ENCODE measurements around the gene EPSTI1.

The EPSTI1 gene

DNA sequence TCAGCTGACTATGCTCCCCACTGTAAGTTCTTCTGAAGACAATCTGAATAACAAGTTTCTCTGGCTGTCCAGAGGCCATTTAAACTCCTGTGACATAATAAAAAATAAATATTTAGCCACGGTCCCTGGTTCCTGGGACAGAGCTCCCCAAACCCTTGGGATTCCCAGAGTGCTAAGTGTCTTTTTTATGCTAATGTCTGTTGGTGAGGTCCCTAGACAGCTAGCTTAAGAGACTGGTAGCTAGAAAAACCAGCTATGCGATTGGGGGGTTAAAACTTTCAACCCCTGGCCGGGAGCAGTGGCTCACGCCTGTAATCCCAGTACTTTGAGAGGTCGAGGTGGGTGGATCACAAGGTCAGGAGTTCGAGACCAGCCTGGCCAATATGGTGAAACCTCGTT lies 5.9 kb downstream of the EPSTI1 start:
- Histone ChIP-seq H3K36me3 (replicated peaks in 1 of 2; ENCODE audit: control insufficient read depth in 2 of 2, insufficient read depth in 2 of 2, low read length in 2 of 2) (no peaks in the 10 kb centered on the region), H3K27me3 (ENCODE audit: control insufficient read depth in 3 of 3, insufficient read depth in 3 of 3, low read depth in 1 of 3, low read length in 3 of 3) (peaks cover 0 to 3% (median 0%) of the 10 kb centered on the region in 3 experiments), H3K23ac (ENCODE audit: low read depth, low read length, poor library complexity) (no peak overlapping the region), H3K79me1 (ENCODE audit: low read depth, low read length) (no peaks in the 10 kb centered on the region), H2BK120ac (ENCODE audit: low read depth, low read length) (no peak overlapping the region), H3K4me3 (ENCODE audit: low read length in 2 of 2) (no peak overlapping the region), H3K4me2 (ENCODE audit: insufficient read depth, low read length, poor library complexity, severe bottlenecking) (no peak overlapping the region), H3K27ac (replicated peaks; ENCODE audit: low read length) (no peak overlapping the region), H2BK5ac (ENCODE audit: low read length) (no peak overlapping the region), H3K9me3 (replicated peaks in 1 of 2; ENCODE audit: control insufficient read depth in 2 of 2, insufficient read depth in 1 of 2, low read depth in 1 of 2, low read length in 2 of 2) (no peaks in the 10 kb centered on the region), H2BK12ac (ENCODE audit: low read length) (no peak overlapping the region), H3K4me1 (ENCODE audit: control insufficient read depth in 2 of 2, insufficient read depth in 1 of 2, low read depth in 1 of 2, low read length in 2 of 2) (no peaks in the 10 kb centered on the region), H3K4ac (ENCODE audit: low read length) (no peak overlapping the region), H3K18ac (ENCODE audit: low read length) (no peak overlapping the region), H2AK5ac (ENCODE audit: low read depth, low read length) (no peak overlapping the region), H3K14ac (ENCODE audit: low read length) (no peak overlapping the region), H2AFZ (ENCODE audit: low read length) (no peak overlapping the region), H4K8ac (ENCODE audit: low read depth, low read length) (no peak overlapping the region), H2BK15ac (ENCODE audit: low read length) (no peak overlapping the region), H3K9ac (ENCODE audit: low read depth, low read length, poor library complexity) (no peak overlapping the region), H4K91ac (ENCODE audit: low read depth, low read length, poor library complexity) (no peak overlapping the region)
- DNase-seq (ENCODE audit: low spot score): no peak
- WGBS, 2 donors (ENCODE audit: extremely low coverage in 2 of 2, insufficient read length in 2 of 2, insufficient replicate concordance in 1 of 2): no CpG with 5 or more reads among the region's 7 CpGs

- Histone ChIP-seq H3K4me2 (ENCODE audit: insufficient read depth, low read length, poor library complexity, severe bottlenecking) (no peak overlapping the region), H2AK5ac (ENCODE audit: low read depth, low read length) (no peak overlapping the region), H4K91ac (ENCODE audit: low read depth, low read length, poor library complexity) (no peak overlapping the region), H2BK15ac (ENCODE audit: low read length) (no peak overlapping the region), H3K36me3 (replicated peaks in 1 of 2; ENCODE audit: control insufficient read depth in 2 of 2, insufficient read depth in 2 of 2, low read length in 2 of 2) (no peaks in the 10 kb centered on the region), H3K4me1 (ENCODE audit: control insufficient read depth in 2 of 2, insufficient read depth in 1 of 2, low read depth in 1 of 2, low read length in 2 of 2) (no peaks in the 10 kb centered on the region), H3K79me1 (ENCODE audit: low read depth, low read length) (no peaks in the 10 kb centered on the region), H3K27ac (replicated peaks; ENCODE audit: low read length) (no peak overlapping the region), H3K23ac (ENCODE audit: low read depth, low read length, poor library complexity) (no peak overlapping the region), H3K14ac (ENCODE audit: low read length) (no peak overlapping the region), H2BK120ac (ENCODE audit: low read depth, low read length) (no peak overlapping the region), H4K8ac (ENCODE audit: low read depth, low read length) (no peak overlapping the region), H2BK5ac (ENCODE audit: low read length) (no peak overlapping the region), H3K18ac (ENCODE audit: low read length) (no peak overlapping the region), H3K9me3 (replicated peaks in 1 of 2; ENCODE audit: control insufficient read depth in 2 of 2, insufficient read depth in 1 of 2, low read depth in 1 of 2, low read length in 2 of 2) (no peaks in the 10 kb centered on the region), H3K27me3 (ENCODE audit: control insufficient read depth in 3 of 3, insufficient read depth in 3 of 3, low read depth in 1 of 3, low read length in 3 of 3) (no peaks in the 10 kb centered on the region), H3K4me3 (ENCODE audit: low read length in 2 of 2) (no peak overlapping the region), H2BK12ac (ENCODE audit: low read length) (no peak overlapping the region), H3K9ac (ENCODE audit: low read depth, low read length, poor library complexity) (no peak overlapping the region), H3K4ac (ENCODE audit: low read length) (no peak overlapping the region), H2AFZ (ENCODE audit: low read length) (no peak overlapping the region)
- WGBS, 2 donors (ENCODE audit: extremely low coverage in 2 of 2, insufficient read length in 2 of 2, insufficient replicate concordance in 1 of 2): no CpG with 5 or more reads among the region's 8 CpGs
- DNase-seq (ENCODE audit: low spot score): no peak
These were observed 6.5 kb downstream of the EPSTI1 start for GRCh38 chr13:42985312-42986175.

- no peak overlapping the region for H3K18ac ChIP-seq (ENCODE audit: low read length)
- no peak overlapping the region for H4K91ac ChIP-seq (ENCODE audit: low read depth, low read length, poor library complexity)
- H2AFZ ChIP-seq (ENCODE audit: low read length): no peak overlapping the region
- H3K27ac ChIP-seq (replicated peaks; ENCODE audit: low read length): no peak overlapping the region
- H4K8ac ChIP-seq (ENCODE audit: low read depth, low read length): no peak overlapping the region
- H3K4me2 ChIP-seq (ENCODE audit: insufficient read depth, low read length, poor library complexity, severe bottlenecking): no peak overlapping the region
- H3K4me3 ChIP-seq (ENCODE audit: low read length in 2 of 2): no peak overlapping the region
- no peak overlapping the region for H2BK15ac ChIP-seq (ENCODE audit: low read length)
- H3K9me3 ChIP-seq (replicated peaks in 1 of 2; ENCODE audit: control insufficient read depth in 2 of 2, insufficient read depth in 1 of 2, low read depth in 1 of 2, low read length in 2 of 2): no peaks in the 10 kb centered on the region
- H3K27me3 ChIP-seq (ENCODE audit: control insufficient read depth in 3 of 3, insufficient read depth in 3 of 3, low read depth in 1 of 3, low read length in 3 of 3): no peaks in the 10 kb centered on the region
- no peak overlapping the region for H3K23ac ChIP-seq (ENCODE audit: low read depth, low read length, poor library complexity)
- no peak overlapping the region for H2BK120ac ChIP-seq (ENCODE audit: low read depth, low read length)
- no peak overlapping the region for H2BK12ac ChIP-seq (ENCODE audit: low read length)
- H3K79me1 ChIP-seq (ENCODE audit: low read depth, low read length): no peaks in the 10 kb centered on the region
- H3K14ac ChIP-seq (ENCODE audit: low read length): no peak overlapping the region
- no peak overlapping the region for H3K4ac ChIP-seq (ENCODE audit: low read length)
- no peak for DNase-seq (ENCODE audit: low spot score)
- H3K36me3 ChIP-seq (replicated peaks in 1 of 2; ENCODE audit: control insufficient read depth in 2 of 2, insufficient read depth in 2 of 2, low read length in 2 of 2): no peaks in the 10 kb centered on the region
- no peak overlapping the region for H2AK5ac ChIP-seq (ENCODE audit: low read depth, low read length)
- no peak overlapping the region for H2BK5ac ChIP-seq (ENCODE audit: low read length)
- H3K9ac ChIP-seq (ENCODE audit: low read depth, low read length, poor library complexity): no peak overlapping the region
- no CpG with 5 or more reads among the region's 1 CpG for WGBS, 2 donors (ENCODE audit: extremely low coverage in 2 of 2, insufficient read length in 2 of 2, insufficient replicate concordance in 1 of 2)
- no peaks in the 10 kb centered on the region for H3K4me1 ChIP-seq (ENCODE audit: control insufficient read depth in 2 of 2, insufficient read depth in 1 of 2, low read depth in 1 of 2, low read length in 2 of 2)
These were observed 7.3 kb downstream of the EPSTI1 start for GRCh38 chr13:42984691-42985090.

DNA sequence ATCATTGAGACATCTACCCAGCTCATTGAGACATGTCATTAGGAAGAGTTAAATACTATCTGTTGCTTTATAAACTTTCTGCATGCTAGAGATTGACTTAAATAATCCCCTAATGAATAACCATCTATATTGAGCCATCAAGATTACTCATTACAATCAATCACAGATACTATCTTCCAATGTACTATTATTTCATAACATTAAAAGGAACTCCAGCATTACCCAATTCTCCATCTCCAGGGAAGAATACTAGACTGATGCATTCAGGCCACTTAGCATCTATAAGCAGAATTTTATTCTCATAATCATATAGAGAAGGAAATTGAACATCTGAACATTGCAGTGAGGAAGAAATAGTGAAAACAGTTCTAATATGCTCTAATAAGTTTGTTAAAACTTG lies 8.0 kb downstream of the EPSTI1 start:
- H3K4me2 ChIP-seq (ENCODE audit: insufficient read depth, low read length, poor library complexity, severe bottlenecking): no peak overlapping the region
- no peak overlapping the region for H2BK120ac ChIP-seq (ENCODE audit: low read depth, low read length)
- H2AFZ ChIP-seq (ENCODE audit: low read length): no peak overlapping the region
- no peaks in the 10 kb centered on the region for H3K79me1 ChIP-seq (ENCODE audit: low read depth, low read length)
- H2BK12ac ChIP-seq (ENCODE audit: low read length): no peak overlapping the region
- H2BK5ac ChIP-seq (ENCODE audit: low read length): no peak overlapping the region
- no peak overlapping the region for H4K91ac ChIP-seq (ENCODE audit: low read depth, low read length, poor library complexity)
- no peak overlapping the region for H3K14ac ChIP-seq (ENCODE audit: low read length)
- H3K9ac ChIP-seq (ENCODE audit: low read depth, low read length, poor library complexity): no peak overlapping the region
- no peak overlapping the region for H3K4ac ChIP-seq (ENCODE audit: low read length)
- H3K27me3 ChIP-seq (ENCODE audit: control insufficient read depth in 3 of 3, insufficient read depth in 3 of 3, low read depth in 1 of 3, low read length in 3 of 3): no peaks in the 10 kb centered on the region
- no peak overlapping the region for H3K18ac ChIP-seq (ENCODE audit: low read length)
- no peaks in the 10 kb centered on the region for H3K9me3 ChIP-seq (replicated peaks in 1 of 2; ENCODE audit: control insufficient read depth in 2 of 2, insufficient read depth in 1 of 2, low read depth in 1 of 2, low read length in 2 of 2)
- H3K23ac ChIP-seq (ENCODE audit: low read depth, low read length, poor library complexity): no peak overlapping the region
- no peak overlapping the region for H3K27ac ChIP-seq (replicated peaks; ENCODE audit: low read length)
- H4K8ac ChIP-seq (ENCODE audit: low read depth, low read length): no peak overlapping the region
- no peak overlapping the region for H2AK5ac ChIP-seq (ENCODE audit: low read depth, low read length)
- no peak overlapping the region for H2BK15ac ChIP-seq (ENCODE audit: low read length)
- DNase-seq (ENCODE audit: low spot score): no peak
- no peak overlapping the region for H3K4me3 ChIP-seq (ENCODE audit: low read length in 2 of 2)
- H3K36me3 ChIP-seq (replicated peaks in 1 of 2; ENCODE audit: control insufficient read depth in 2 of 2, insufficient read depth in 2 of 2, low read length in 2 of 2): no peaks in the 10 kb centered on the region
- no peaks in the 10 kb centered on the region for H3K4me1 ChIP-seq (ENCODE audit: control insufficient read depth in 2 of 2, insufficient read depth in 1 of 2, low read depth in 1 of 2, low read length in 2 of 2)
